WERI-Rb-1 (cell line): ENCODE results near the gene CASP1.

Source experiments
- DNase-seq: peaks from one replicate; pipeline ENCODE4 v3.0.0-alpha.2; 2020
- H3K27ac ChIP-seq: fragments of 250-450 bp; sonication (Bioruptor Pico); 2 replicates; pipeline ENCODE4 v1.5.1; 2020; ENCODE audit warnings: mild to moderate bottlenecking, moderate library complexity
- H3K27me3 ChIP-seq: fragments of 250-450 bp; sonication (Bioruptor Pico); 2 replicates; pipeline ENCODE4 v1.5.1; 2021; ENCODE audit warnings: mild to moderate bottlenecking, low read depth, moderate library complexity; ENCODE audit not compliant: insufficient read depth, severe bottlenecking
- H3K36me3 ChIP-seq: fragments of 250-450 bp; sonication (Bioruptor Pico); 2 replicates; pipeline ENCODE4 v1.5.1; 2020; ENCODE audit warnings: mild to moderate bottlenecking, moderate library complexity
- H3K4me3 ChIP-seq: 2 replicates; pipeline ENCODE4 v1.5.1; 2011; ENCODE audit warnings: low read depth, mild to moderate bottlenecking, control low read depth, low read length
- H3K9me3 ChIP-seq: fragments of 250-450 bp; sonication (Bioruptor Pico); 2 replicates; pipeline ENCODE4 v1.5.1; 2021; ENCODE audit warnings: mild to moderate bottlenecking, moderate library complexity; ENCODE audit not compliant: severe bottlenecking
- TF ChIP-seq, protein P1 (sequence below): IDR thresholded peaks from 2 replicates; pipeline ENCODE4 v1.5.1; 2011; ENCODE audit warnings: low read depth, mild to moderate bottlenecking, control low read depth, inconsistent platforms, low read length

The CASP1 gene

DNA sequence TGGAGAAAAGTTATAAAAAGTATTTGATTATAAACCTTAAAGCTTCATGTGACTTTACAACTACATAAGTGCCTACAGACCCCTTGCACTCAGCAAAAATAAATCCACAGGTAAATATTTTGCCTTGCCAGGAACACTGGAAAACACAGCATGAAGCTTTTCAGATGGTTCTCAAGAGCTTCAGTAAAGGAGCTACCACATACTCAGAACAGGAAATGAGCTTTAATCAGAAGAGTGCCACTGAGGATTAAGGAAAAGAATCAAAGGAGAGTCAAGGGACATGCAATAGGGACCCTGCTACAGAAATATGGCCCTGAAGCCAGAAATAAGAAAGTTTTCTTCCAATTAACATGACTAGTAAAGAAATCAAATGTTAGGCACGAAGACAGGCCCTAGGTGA is 1.2 kb downstream of the CASP1 start:
- TF ChIP-seq, protein P1, sequence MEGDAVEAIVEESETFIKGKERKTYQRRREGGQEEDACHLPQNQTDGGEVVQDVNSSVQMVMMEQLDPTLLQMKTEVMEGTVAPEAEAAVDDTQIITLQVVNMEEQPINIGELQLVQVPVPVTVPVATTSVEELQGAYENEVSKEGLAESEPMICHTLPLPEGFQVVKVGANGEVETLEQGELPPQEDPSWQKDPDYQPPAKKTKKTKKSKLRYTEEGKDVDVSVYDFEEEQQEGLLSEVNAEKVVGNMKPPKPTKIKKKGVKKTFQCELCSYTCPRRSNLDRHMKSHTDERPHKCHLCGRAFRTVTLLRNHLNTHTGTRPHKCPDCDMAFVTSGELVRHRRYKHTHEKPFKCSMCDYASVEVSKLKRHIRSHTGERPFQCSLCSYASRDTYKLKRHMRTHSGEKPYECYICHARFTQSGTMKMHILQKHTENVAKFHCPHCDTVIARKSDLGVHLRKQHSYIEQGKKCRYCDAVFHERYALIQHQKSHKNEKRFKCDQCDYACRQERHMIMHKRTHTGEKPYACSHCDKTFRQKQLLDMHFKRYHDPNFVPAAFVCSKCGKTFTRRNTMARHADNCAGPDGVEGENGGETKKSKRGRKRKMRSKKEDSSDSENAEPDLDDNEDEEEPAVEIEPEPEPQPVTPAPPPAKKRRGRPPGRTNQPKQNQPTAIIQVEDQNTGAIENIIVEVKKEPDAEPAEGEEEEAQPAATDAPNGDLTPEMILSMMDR: no peak
- no peaks in the 10 kb centered on the region for H3K36me3 ChIP-seq
- no peak overlapping the region for H3K27ac ChIP-seq
- no peak for DNase-seq
- H3K4me3 ChIP-seq: no peak overlapping the region
- no peaks in the 10 kb centered on the region for H3K9me3 ChIP-seq
- H3K27me3 ChIP-seq: no peaks in the 10 kb centered on the region

DNA sequence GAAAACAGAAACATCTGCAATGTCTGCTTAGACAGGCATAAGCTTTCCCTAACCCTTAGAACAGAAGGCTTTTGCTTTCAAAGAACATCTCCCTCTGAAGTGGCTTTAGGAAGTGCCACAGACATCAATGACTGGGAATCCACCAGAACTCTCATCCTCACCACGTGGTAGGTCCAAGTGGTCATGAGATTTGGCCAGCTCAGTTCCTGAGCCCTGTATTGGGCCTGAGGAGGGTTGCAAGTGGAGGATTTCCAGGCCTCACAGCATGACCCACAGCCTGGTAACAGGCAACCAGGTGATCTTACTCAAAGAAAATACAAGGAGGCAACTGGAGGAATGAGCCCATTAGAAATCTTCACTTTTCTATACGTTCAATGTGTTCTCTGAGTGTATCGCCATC is 1.6 kb downstream of the CASP1 start:
- H3K27me3 ChIP-seq: no peaks in the 10 kb centered on the region
- no peak for DNase-seq
- H3K36me3 ChIP-seq: no peaks in the 10 kb centered on the region
- no peak overlapping the region for H3K27ac ChIP-seq
- no peak overlapping the region for H3K4me3 ChIP-seq
- no peaks in the 10 kb centered on the region for H3K9me3 ChIP-seq
- TF ChIP-seq, protein P1: no peak

DNA sequence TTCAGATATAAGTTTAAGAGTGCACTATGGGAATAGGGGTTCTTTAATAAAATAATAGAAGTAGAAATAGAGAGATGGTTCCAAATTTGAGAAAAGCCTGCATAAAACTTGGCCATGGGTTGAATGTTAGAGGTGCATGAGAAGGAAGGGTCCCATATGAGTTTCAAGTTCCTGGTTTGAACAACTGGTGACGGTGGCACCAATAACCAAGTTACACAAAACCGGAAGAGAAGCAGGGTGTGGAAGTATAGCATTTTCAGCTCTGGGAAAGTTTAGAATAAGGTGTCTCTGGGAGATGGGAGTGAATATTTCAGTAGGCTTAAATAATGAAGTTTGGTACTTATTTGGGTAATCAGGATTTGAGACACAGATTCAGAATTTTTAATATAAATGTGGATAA is 2.4 kb downstream of the CASP1 start:
- Histone ChIP-seq H3K4me3 (no peak overlapping the region), H3K27ac (no peak overlapping the region), H3K9me3 (no peaks in the 10 kb centered on the region), H3K27me3 (no peaks in the 10 kb centered on the region), H3K36me3 (no peaks in the 10 kb centered on the region)
- TF ChIP-seq, protein P1: no peak
- no peak for DNase-seq

DNA sequence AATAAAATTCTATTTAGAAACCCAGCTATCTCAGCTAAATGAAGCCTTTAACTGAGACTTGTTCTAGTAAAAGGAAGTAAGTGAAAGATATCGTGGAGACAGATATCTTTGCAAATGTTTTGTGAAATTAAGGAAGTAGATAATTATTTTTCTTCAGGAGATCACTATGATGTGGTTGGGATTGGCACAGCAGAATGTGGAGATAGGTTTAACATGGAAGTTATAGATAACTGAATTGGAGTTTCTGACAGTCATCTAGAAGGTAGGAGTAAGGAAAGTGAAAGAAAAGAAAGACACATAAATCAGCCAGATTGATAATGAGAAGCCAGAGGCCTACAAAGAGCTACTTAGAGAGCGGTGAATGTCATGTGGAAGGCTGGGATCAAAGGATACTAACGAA is 7.3 kb downstream of the CASP1 start:
- Histone ChIP-seq H3K9me3 (no peaks in the 10 kb centered on the region), H3K27ac (no peak overlapping the region), H3K27me3 (no peaks in the 10 kb centered on the region), H3K36me3 (no peaks in the 10 kb centered on the region), H3K4me3 (no peak overlapping the region)
- TF ChIP-seq, protein P1: no peak
- DNase-seq: no peak

DNA sequence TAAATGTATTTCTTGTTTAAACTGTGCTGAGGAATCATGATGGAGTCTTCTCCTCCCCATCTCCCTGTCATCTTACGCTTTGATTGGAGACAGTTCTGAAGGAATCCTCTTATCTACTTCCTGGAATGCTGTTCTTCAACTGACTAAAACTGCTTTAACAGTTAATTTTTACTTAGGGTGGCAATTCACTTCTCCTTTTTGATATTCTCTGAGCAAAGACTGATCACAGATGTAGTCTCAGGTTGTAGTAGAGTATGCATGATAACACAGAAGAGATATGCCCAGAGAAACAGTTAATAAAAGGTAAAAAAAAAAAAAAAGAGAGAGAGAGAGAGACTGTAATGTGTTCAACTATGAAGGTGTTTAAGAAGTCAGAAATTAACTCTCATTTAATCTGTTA is 10.6 kb downstream of the CASP1 start:
- Histone ChIP-seq H3K36me3 (no peaks in the 10 kb centered on the region), H3K27ac (no peak overlapping the region), H3K27me3 (no peaks in the 10 kb centered on the region), H3K9me3 (no peaks in the 10 kb centered on the region), H3K4me3 (no peak overlapping the region)
- TF ChIP-seq, protein P1: no peak
- DNase-seq: no peak

DNA sequence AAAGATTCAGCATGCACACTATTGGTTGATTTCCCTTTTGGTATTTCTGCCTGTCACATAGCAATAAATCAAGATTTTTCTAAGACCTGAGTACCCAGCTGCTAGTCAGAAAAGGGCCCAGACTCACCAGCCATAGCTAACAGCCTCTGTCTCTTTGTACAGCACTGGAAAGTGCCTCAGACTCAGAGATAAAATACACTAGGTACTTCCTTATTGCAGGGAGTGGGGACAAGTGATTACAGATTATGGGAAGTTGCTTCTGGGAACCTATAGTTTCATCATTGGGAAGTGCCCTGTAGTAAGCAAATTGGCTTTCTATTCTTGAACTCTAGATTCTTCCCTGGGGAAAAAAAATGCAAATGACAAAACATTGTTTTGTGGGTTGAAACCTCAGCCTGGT is 11.9 kb downstream of the CASP1 start, which contains the start of gene CASP5:
TSS of gene CASP5 (minus strand) at position 166 of the 400 bp plus-strand sequence. CDS start at position 134, 32 bp downstream.
- Histone ChIP-seq H3K4me3 (no peak within 1 kb of the TSS), H3K36me3 (no peaks in the 10 kb centered on the region), H3K9me3 (no peaks in the 10 kb centered on the region), H3K27ac (no peak within 1 kb of the TSS), H3K27me3 (no peaks in the 10 kb centered on the region)
- TF ChIP-seq, protein P1: no peak
- DNase-seq: no peak
